Activated T-cell treated with anti-CD3 and anti-CD28 coated beads for 1 hour (primary cell): ENCODE measurements around the gene PSTK.

Source experiments
- DNase-seq: peaks from one replicate; pipeline ENCODE4 v3.0.0-alpha.2; 2020; ENCODE audit warnings: low read depth

PSTK gene

GRCh38 chr10:122980209-122981065 is at the start of gene PSTK:
PSTK (plus strand) TSS chr10:122980401; CDS start chr10:122980480, 79 bp downstream.
- DNase-seq, result peak; percentile 74

- no peak for DNase-seq
Observed at GRCh38 chr10:122931088-122931906, 48.9 kb upstream of the PSTK start.

- no peak for DNase-seq
Observed at GRCh38 chr10:122939133-122939855, 40.9 kb upstream of the PSTK start.

- no peak for DNase-seq
Observed at GRCh38 chr10:122939856-122940543, 40.2 kb upstream of the PSTK start.

GRCh38 chr10:122949296-122949695 is 30.9 kb upstream of the PSTK start:
- no peak for DNase-seq

- peak; percentile 95 for DNase-seq
Observed at GRCh38 chr10:122953902-122954730, 26.1 kb upstream of the PSTK start, which contains the start of gene C10orf88. C10orf88 (minus strand) TSS chr10:122954227; CDS start chr10:122954178, 49 bp downstream.

- no peak for DNase-seq
Observed at GRCh38 chr10:122954731-122955050, 25.5 kb upstream of the PSTK start.

- DNase-seq, result no peak
Observed at GRCh38 chr10:122955892-122956291, 24.3 kb upstream of the PSTK start.

GRCh38 chr10:122957474-122957873 is 22.7 kb upstream of the PSTK start:
- DNase-seq, result no peak

GRCh38 chr10:122962405-122962804 is 17.8 kb upstream of the PSTK start:
- no peak for DNase-seq

GRCh38 chr10:122966879-122967278 is 13.3 kb upstream of the PSTK start:
- DNase-seq, result no peak

- DNase-seq, result no peak
Observed at GRCh38 chr10:122968698-122969097, 11.5 kb upstream of the PSTK start.

GRCh38 chr10:122974023-122974422 is 6.2 kb upstream of the PSTK start:
- DNase-seq, result no peak

GRCh38 chr10:122974543-122975064 is 5.6 kb upstream of the PSTK start:
- no peak for DNase-seq

- no peak for DNase-seq
Observed at GRCh38 chr10:122981066-122981464, 864 bp downstream of the PSTK start.

GRCh38 chr10:122983898-122984297 is 3.7 kb downstream of the PSTK start:
- no peak for DNase-seq

GRCh38 chr10:122984708-122985107 is 4.5 kb downstream of the PSTK start:
- DNase-seq, result no peak

- DNase-seq, result no peak
Observed at GRCh38 chr10:122986335-122986734, 6.1 kb downstream of the PSTK start.

- DNase-seq, result no peak
Observed at GRCh38 chr10:122988501-122988900, 8.3 kb downstream of the PSTK start.

GRCh38 chr10:122990278-122990677 is 10.1 kb downstream of the PSTK start:
- DNase-seq, result no peak
